GM23338 (cell line): ENCODE data around the gene CNOT9. TPM values are rescaled to one million over a fixed set of nuclear protein-coding genes. Genes with fewer than 3 reads are reported as not detected.

Experiments
- ATAC-seq: fragments of 200-7000 bp; cut with Tn5 transposase; 3 replicates; pipeline ENCODE4 v1.9.1; 2020
- DNase-seq: peaks from one replicate; pipeline ENCODE4 v3.0.0-alpha.2; 2015; ENCODE audit warnings: low spot score
- H2AFZ ChIP-seq: fragments of 200-600 bp; sonication (generic); 2 replicates; pipeline ENCODE4 v1.8.0; 2016; ENCODE audit warnings: antibody characterized with exemption, mild to moderate bottlenecking, moderate library complexity
- H3F3A ChIP-seq: fragments of 200-600 bp; sonication (generic); replicated peaks from 2 replicates; pipeline ENCODE4 v1.8.0; 2017; ENCODE audit warnings: antibody characterized with exemption, mixed run types, low read depth
- H3K27ac ChIP-seq: fragments of 200-600 bp; sonication (generic); 2 replicates; pipeline ENCODE4 v1.6.1; 2016; ENCODE audit warnings: low read depth
- H3K27me3 ChIP-seq: fragments of 200-600 bp; sonication (generic); 2 replicates; pipeline ENCODE4 v1.8.0; 2016; ENCODE audit warnings: mild to moderate bottlenecking, mixed run types, moderate library complexity; ENCODE audit not compliant: insufficient read depth
- H3K36me3 ChIP-seq: fragments of 200-600 bp; sonication (generic); 2 replicates; pipeline ENCODE4 v1.8.0; 2016; ENCODE audit warnings: mild to moderate bottlenecking; ENCODE audit not compliant: insufficient read depth
- H3K4me1 ChIP-seq: fragments of 200-600 bp; sonication (generic); 2 replicates; pipeline ENCODE4 v1.8.0; 2016; ENCODE audit warnings: mild to moderate bottlenecking, moderate library complexity; ENCODE audit not compliant: insufficient read depth
- H3K4me2 ChIP-seq: fragments of 200-600 bp; sonication (generic); 2 replicates; pipeline ENCODE4 v1.7.1; 2017; ENCODE audit warnings: mixed run types
- H3K4me3 ChIP-seq: fragments of 200-600 bp; sonication (generic); 2 replicates; pipeline ENCODE4 v1.6.1; 2016; ENCODE audit warnings: mixed run types
- H3K79me2 ChIP-seq: fragments of 200-600 bp; sonication (generic); replicated peaks from 2 replicates; pipeline ENCODE4 v1.8.0; 2017; ENCODE audit warnings: mild to moderate bottlenecking; ENCODE audit not compliant: insufficient read depth
- H3K9me2 ChIP-seq: fragments of 200-600 bp; sonication (generic); 2 replicates; pipeline ENCODE4 v1.8.0; 2017; ENCODE audit not compliant: insufficient read depth
- H4K20me1 ChIP-seq: fragments of 200-600 bp; sonication (generic); replicated peaks from 2 replicates; pipeline ENCODE4 v1.8.0; 2017; ENCODE audit warnings: mild to moderate bottlenecking; ENCODE audit not compliant: insufficient read depth
- H3K27ac Mint-ChIP-seq: 2 replicates; pipeline ENCODE4 v1.8.0; 2020; ENCODE audit warnings: inconsistent platforms, mild to moderate bottlenecking, moderate library complexity, mixed read lengths
- H3K27me3 Mint-ChIP-seq: 3 replicates; pipeline ENCODE4 v1.8.0; 2022; ENCODE audit warnings: low read depth, mild to moderate bottlenecking, moderate library complexity, mixed read lengths, inconsistent platforms; ENCODE audit not compliant: insufficient read depth, poor library complexity
- H3K36me3 Mint-ChIP-seq: 3 replicates; pipeline ENCODE4 v1.8.0; 2021; ENCODE audit warnings: low read depth, mild to moderate bottlenecking, inconsistent platforms, moderate library complexity, mixed read lengths
- H3K4me1 Mint-ChIP-seq: 3 replicates; pipeline ENCODE4 v1.8.0; 2020; ENCODE audit warnings: mild to moderate bottlenecking, inconsistent platforms, mixed read lengths
- H3K4me3 Mint-ChIP-seq: 3 replicates; pipeline ENCODE4 v1.8.0; 2021; ENCODE audit warnings: moderate library complexity, mild to moderate bottlenecking, inconsistent platforms, mixed read lengths
- H3K9me3 Mint-ChIP-seq: 3 replicates; pipeline ENCODE4 v1.8.0; 2020; ENCODE audit warnings: moderate library complexity, mild to moderate bottlenecking, inconsistent platforms, mixed read lengths
- CTCF ChIP-seq, 2 experiments: fragments of 200-600 bp in 1 of 2; sonication (generic) in 1 of 2; conservative IDR thresholded peaks; 2 replicates each; pipeline versions ENCODE4 v1.5.1 to v1.6.1; 2016 to 2017; ENCODE audit warnings: antibody characterized with exemption in 2 of 2, low read depth in 2 of 2, mild to moderate bottlenecking in 2 of 2, moderate library complexity in 1 of 2
- ETS1 ChIP-seq: IDR thresholded peaks from 2 replicates; pipeline ENCODE4 v1.6.1; 2016; ENCODE audit warnings: antibody characterized with exemption
- EZH2 ChIP-seq: fragments of 200-600 bp; sonication (generic); IDR thresholded peaks from one replicate; pipeline ENCODE4 v1.8.0; 2017; ENCODE audit warnings: antibody characterized with exemption, mild to moderate bottlenecking, low read depth; ENCODE audit not compliant: unreplicated experiment
- EZH2phosphoT487 ChIP-seq: fragments of 200-600 bp; sonication (generic); IDR thresholded peaks from one replicate; pipeline ENCODE4 v1.8.1; 2018; ENCODE audit warnings: antibody characterized with exemption; ENCODE audit not compliant: unreplicated experiment
- JUNB ChIP-seq: IDR thresholded peaks from one replicate; pipeline ENCODE4 v1.6.1; 2016; ENCODE audit warnings: antibody characterized with exemption; ENCODE audit not compliant: unreplicated experiment
- NANOG ChIP-seq: IDR thresholded peaks from 2 replicates; pipeline ENCODE4 v1.6.1; 2016; ENCODE audit warnings: antibody characterized with exemption, borderline replicate concordance
- REST ChIP-seq: IDR thresholded peaks from one replicate; pipeline ENCODE4 v1.6.1; 2018; ENCODE audit warnings: antibody characterized with exemption; ENCODE audit not compliant: unreplicated experiment
- STAT1 ChIP-seq: IDR thresholded peaks from one replicate; pipeline ENCODE4 v1.6.1; 2016; ENCODE audit warnings: antibody characterized with exemption; ENCODE audit not compliant: unreplicated experiment
- ZNF114 ChIP-seq: fragments of 250-450 bp; sonication (Bioruptor Pico); IDR thresholded peaks from 2 replicates; pipeline ENCODE4 v1.5.0; 2020; ENCODE audit warnings: mild to moderate bottlenecking, moderate library complexity
- polyA plus RNA-seq: library from polyadenylated mRNA; unstranded; fragments of >200 nt; fragmentation: Nextera tagmentation; extraction: Ambion mirVana; gene quantifications from 2 replicates; pipeline ENCODE4 v1.2.1, GENCODE V29; 2016
- total RNA-seq: library from RNA; depleted of rRNA; stranded (reverse); fragments of >200 nt; shearing (Covaris generic); gene quantifications from 2 replicates; pipeline ENCODE4 v1.2.3, GENCODE V29; 2014

The CNOT9 gene
- total and polyA plus RNA-seq, 2 experiments from 2014 or later, result 55.3 to 132 TPM

- no peak overlapping the region for H3K4me3 ChIP-seq
- H3K9me2 ChIP-seq, result no peaks in the 10 kb centered on the region
- ATAC-seq (peak; percentile 51), DNase-seq (peak; percentile 17)
- no peak overlapping the region for H3K4me3 Mint-ChIP-seq
- H3F3A ChIP-seq, result no peaks in the 10 kb centered on the region
- H3K9me3 Mint-ChIP-seq, result no peaks in the 10 kb centered on the region; the same call in 2 of the 3 replicates
- no peak overlapping the region for H3K27ac ChIP-seq
- H2AFZ ChIP-seq, result peak overlapping the region; percentile 14; the same call in 1 of the 2 replicates
- TF ChIP-seq STAT1, result no peak
- no peak for TF ChIP-seq JUNB
- TF ChIP-seq REST, result no peak
- TF ChIP-seq EZH2, result no peak
- no peak for TF ChIP-seq NANOG
- TF ChIP-seq CTCF (conservative IDR thresholded peaks at IDR 0.05; ENCODE audit: low read depth in 2 of 2), result peak in 1 of 2 experiments; percentile 53; a peak in 2 of 4 replicates
- H3K27ac Mint-ChIP-seq, result no peak overlapping the region
- H4K20me1 ChIP-seq, result no peaks in the 10 kb centered on the region
- no peaks in the 10 kb centered on the region for H3K36me3 Mint-ChIP-seq
- H3K27me3 Mint-ChIP-seq, result no peaks in the 10 kb centered on the region
- H3K36me3 ChIP-seq, result no peaks in the 10 kb centered on the region
- H3K27me3 ChIP-seq, result no peaks in the 10 kb centered on the region
- peaks cover 2% of the 10 kb centered on the region; the same call in 1 of the 3 replicates for H3K4me1 Mint-ChIP-seq
- no peaks in the 10 kb centered on the region for H3K79me2 ChIP-seq
- no peak overlapping the region for H3K4me2 ChIP-seq
- no peaks in the 10 kb centered on the region for H3K4me1 ChIP-seq
Measured at GRCh38 chr2:218618102-218618860, 49.6 kb downstream of the CNOT9 start.

- Histone ChIP-seq H3K79me2 (no peaks in the 10 kb centered on the region), H3K9me2 (no peaks in the 10 kb centered on the region), H3K27ac (no peak overlapping the region), H3F3A (no peaks in the 10 kb centered on the region), H3K4me2 (no peak overlapping the region), H4K20me1 (no peaks in the 10 kb centered on the region), H3K4me1 (no peaks in the 10 kb centered on the region), H3K36me3 (no peaks in the 10 kb centered on the region), H3K27me3 (no peaks in the 10 kb centered on the region), H3K4me3 (no peak overlapping the region), H2AFZ (no peak overlapping the region)
- no peak for ATAC-seq
- no peak for DNase-seq
- Mint-ChIP-seq H3K9me3 (no peaks in the 10 kb centered on the region), H3K36me3 (no peaks in the 10 kb centered on the region), H3K27ac (no peak overlapping the region), H3K4me1 (peaks cover 2% of the 10 kb centered on the region; the same call in 1 of the 3 replicates), H3K4me3 (no peak overlapping the region), H3K27me3 (no peaks in the 10 kb centered on the region)
- TF ChIP-seq ETS1, result no peak
- no peak for TF ChIP-seq ZNF114 (CRISPR knock-in tag)
- no peak for TF ChIP-seq STAT1
- TF ChIP-seq JUNB, result no peak
- TF ChIP-seq REST, result no peak
- no peak for TF ChIP-seq EZH2phosphoT487
- TF ChIP-seq EZH2, result no peak
Measured at GRCh38 chr2:218621007-218621406, 52.4 kb downstream of the CNOT9 start.
